ENCODE measurements around the gene UBL7.

The UBL7 gene

DNA sequence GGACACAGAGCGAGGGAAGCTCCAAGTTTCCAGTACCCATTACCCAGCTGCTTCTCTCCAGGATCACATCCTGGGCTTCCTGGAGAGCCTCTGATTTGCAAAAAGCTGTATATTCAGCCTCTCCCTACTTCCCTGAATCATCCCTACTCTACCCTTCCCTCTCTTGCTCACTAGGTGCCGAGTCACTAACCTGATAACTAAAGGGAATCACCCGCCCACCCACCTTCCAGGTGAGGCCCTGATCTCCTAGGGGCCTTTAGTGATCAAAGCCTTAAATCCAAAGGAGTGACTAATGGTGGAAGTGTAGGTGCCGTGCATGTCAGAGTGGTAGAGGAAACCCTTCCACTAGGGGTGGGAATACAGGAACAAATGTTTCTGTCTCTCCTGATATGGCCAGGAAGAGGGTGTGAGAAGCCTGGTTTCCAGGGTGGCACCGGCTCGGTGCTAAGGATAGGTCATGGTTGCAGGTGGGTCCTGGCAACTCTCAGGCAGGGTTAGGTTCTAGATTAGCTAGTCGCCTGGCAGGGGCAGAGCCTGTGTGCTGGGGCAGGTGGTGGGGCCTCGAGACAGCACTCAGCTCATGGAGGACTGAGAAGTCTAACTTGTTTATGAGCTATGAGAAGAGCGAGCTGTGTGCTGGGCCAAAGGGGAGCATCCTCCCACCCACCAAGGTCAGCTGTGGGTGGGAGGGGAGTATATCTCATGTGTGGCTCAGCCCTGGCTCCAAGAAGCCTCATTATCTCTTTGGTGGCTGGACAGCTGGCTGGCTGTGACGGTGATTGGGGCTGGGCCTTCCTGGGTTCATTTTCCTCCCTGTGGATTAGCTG is 37.3 kb downstream of the UBL7 start:
- H3K36me3 ChIP-seq (ENCODE audit: control insufficient read depth, insufficient read depth, low read length): no peaks in the 10 kb centered on the region
- H3K4me1 ChIP-seq (ENCODE audit: control insufficient read depth, insufficient read depth, low read length): peaks cover 6% of the 10 kb centered on the region
- H3K4me3 ChIP-seq (ENCODE audit: low read length): no peak overlapping the region
- no peaks in the 10 kb centered on the region for H3K9me3 ChIP-seq (ENCODE audit: control insufficient read depth, low read length)
- H3K27me3 ChIP-seq (ENCODE audit: control insufficient read depth, insufficient read depth, low read length): no peaks in the 10 kb centered on the region
- no peak overlapping the region for H3K9ac ChIP-seq (ENCODE audit: low read length)

DNA sequence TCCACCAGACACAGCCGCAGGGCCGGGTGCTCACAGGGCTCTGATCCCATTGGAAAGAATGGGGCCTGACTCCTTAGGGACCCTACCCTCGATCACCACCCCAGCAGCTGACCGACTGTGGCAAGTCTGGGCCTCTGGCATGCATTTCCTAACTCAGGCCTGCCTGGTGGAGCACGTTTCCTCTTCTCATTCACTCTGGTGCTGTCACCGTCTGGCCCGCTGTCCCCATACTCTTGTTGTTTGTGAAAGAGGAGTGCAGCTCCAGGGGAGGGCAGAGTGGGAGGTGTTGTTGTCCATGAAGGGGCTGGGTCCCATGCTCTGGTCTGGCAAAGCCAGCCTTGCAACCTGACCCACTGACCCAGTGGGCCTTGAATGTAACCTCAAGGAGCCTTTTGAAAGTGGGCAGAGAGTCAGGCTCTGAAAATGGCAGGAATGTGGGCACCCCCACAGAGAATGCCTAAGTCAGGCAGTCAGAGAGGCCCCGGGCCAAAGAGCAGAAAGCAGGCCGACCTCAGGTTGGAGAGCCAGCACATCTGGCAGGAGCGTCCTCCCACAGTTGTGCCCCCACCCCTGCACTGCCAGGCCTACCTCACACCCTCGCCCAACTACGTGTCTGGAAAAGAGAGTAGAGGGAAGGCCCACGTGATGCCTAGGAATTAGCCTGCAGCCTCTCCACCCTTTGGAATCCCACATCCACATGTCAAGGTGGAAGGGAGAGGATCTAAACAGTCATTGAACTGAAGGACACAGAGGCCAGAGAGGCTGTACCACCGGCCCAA is 38.1 kb downstream of the UBL7 start:
- H3K36me3 ChIP-seq (ENCODE audit: control insufficient read depth, insufficient read depth, low read length): no peaks in the 10 kb centered on the region
- no peak overlapping the region for H3K4me3 ChIP-seq (ENCODE audit: low read length)
- H3K9ac ChIP-seq (ENCODE audit: low read length): no peak overlapping the region
- no peaks in the 10 kb centered on the region for H3K27me3 ChIP-seq (ENCODE audit: control insufficient read depth, insufficient read depth, low read length)
- peaks cover 9% of the 10 kb centered on the region for H3K4me1 ChIP-seq (ENCODE audit: control insufficient read depth, insufficient read depth, low read length)
- no peaks in the 10 kb centered on the region for H3K9me3 ChIP-seq (ENCODE audit: control insufficient read depth, low read length)

DNA sequence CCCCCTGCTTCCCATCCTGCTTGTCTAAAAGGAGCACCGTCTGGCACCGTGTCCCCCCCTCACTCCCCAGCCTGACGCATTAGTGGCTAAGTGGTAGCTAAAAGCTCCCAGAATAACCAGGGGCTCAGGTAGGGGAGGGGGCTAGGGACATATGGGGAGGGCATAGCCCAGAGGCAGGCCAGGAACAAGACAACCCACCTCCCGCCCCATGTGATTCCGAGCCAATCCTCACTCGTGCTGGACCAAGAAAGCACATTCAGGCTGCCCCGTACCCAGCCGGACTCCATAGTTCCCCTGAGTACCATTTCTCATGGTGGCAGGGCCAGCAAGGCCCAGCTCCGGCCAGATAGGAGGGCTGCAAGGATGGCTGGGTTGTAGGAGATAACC is 38.7 kb downstream of the UBL7 start:
- Histone ChIP-seq H3K4me1 (ENCODE audit: control insufficient read depth, insufficient read depth, low read length) (peaks cover 9% of the 10 kb centered on the region), H3K36me3 (ENCODE audit: control insufficient read depth, insufficient read depth, low read length) (no peaks in the 10 kb centered on the region), H3K4me3 (ENCODE audit: low read length) (no peak overlapping the region), H3K9me3 (ENCODE audit: control insufficient read depth, low read length) (no peaks in the 10 kb centered on the region), H3K27me3 (ENCODE audit: control insufficient read depth, insufficient read depth, low read length) (no peaks in the 10 kb centered on the region), H3K9ac (ENCODE audit: low read length) (no peak overlapping the region)

DNA sequence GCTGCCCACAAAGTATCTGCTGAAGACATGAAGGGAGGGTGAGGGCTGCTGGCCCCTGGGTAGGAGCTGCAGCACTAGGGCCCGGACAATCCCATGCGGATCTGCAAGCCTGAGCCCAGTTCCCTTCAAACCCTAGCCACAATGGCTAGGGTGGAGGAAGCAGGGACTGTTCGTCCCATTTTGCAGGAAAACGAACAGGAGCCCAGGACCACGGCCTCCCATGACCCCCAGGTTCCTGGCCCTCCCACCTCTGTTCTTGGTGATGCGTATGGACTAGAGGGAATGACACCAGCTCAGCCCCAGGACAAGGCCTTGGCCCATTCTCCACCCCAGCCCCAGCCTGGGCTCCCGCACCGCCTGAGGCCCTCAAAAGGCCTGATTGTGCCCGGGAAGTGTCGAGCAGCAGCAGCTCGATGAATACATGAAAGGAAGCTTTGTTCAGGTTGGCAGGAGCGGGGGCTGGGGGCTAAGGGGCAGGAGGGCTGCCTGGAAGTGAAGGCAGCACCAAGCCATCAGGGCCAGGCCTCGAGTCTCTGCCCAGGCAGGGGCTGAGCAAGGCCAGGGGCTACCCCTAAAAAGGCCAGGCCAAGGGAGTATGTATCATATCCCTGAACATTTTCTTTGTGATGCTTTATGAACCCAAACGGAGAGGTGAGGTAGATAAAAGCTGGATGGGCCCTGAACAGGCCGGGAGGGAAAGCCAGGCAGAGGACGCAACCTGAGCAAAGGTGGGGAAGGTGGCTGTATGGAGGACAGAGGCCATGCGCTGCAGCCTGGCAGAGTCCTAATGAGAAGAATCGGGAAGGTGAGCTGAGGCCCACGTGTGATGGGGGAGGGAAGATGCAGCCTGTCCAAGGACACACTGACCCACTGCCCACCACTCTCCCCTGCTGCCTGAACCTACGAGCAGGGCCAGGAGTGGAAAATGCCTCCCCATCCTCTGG is 39.4 kb downstream of the UBL7 start:
- no peaks in the 10 kb centered on the region for H3K27me3 ChIP-seq (ENCODE audit: control insufficient read depth, insufficient read depth, low read length)
- peaks cover 9% of the 10 kb centered on the region for H3K4me1 ChIP-seq (ENCODE audit: control insufficient read depth, insufficient read depth, low read length)
- H3K9me3 ChIP-seq (ENCODE audit: control insufficient read depth, low read length): no peaks in the 10 kb centered on the region
- no peaks in the 10 kb centered on the region for H3K36me3 ChIP-seq (ENCODE audit: control insufficient read depth, insufficient read depth, low read length)
- H3K4me3 ChIP-seq (ENCODE audit: low read length): no peak overlapping the region
- no peak overlapping the region for H3K9ac ChIP-seq (ENCODE audit: low read length)

GRCh38 chr15:74420193-74420905 is 40.6 kb downstream of the UBL7 start:
- Histone ChIP-seq H3K4me1 (ENCODE audit: control insufficient read depth, insufficient read depth, low read length) (peaks cover 9% of the 10 kb centered on the region), H3K27me3 (ENCODE audit: control insufficient read depth, insufficient read depth, low read length) (no peaks in the 10 kb centered on the region), H3K9ac (ENCODE audit: low read length) (no peak overlapping the region), H3K36me3 (ENCODE audit: control insufficient read depth, insufficient read depth, low read length) (no peaks in the 10 kb centered on the region), H3K9me3 (ENCODE audit: control insufficient read depth, low read length) (no peaks in the 10 kb centered on the region), H3K4me3 (ENCODE audit: low read length) (no peak overlapping the region)

GRCh38 chr15:74419432-74419831 is 41.5 kb downstream of the UBL7 start:
- Histone ChIP-seq H3K9ac (ENCODE audit: low read length) (no peak overlapping the region), H3K4me1 (ENCODE audit: control insufficient read depth, insufficient read depth, low read length) (peaks cover 9% of the 10 kb centered on the region), H3K4me3 (ENCODE audit: low read length) (no peak overlapping the region), H3K36me3 (ENCODE audit: control insufficient read depth, insufficient read depth, low read length) (no peaks in the 10 kb centered on the region), H3K27me3 (ENCODE audit: control insufficient read depth, insufficient read depth, low read length) (no peaks in the 10 kb centered on the region), H3K9me3 (ENCODE audit: control insufficient read depth, low read length) (no peaks in the 10 kb centered on the region)

DNA sequence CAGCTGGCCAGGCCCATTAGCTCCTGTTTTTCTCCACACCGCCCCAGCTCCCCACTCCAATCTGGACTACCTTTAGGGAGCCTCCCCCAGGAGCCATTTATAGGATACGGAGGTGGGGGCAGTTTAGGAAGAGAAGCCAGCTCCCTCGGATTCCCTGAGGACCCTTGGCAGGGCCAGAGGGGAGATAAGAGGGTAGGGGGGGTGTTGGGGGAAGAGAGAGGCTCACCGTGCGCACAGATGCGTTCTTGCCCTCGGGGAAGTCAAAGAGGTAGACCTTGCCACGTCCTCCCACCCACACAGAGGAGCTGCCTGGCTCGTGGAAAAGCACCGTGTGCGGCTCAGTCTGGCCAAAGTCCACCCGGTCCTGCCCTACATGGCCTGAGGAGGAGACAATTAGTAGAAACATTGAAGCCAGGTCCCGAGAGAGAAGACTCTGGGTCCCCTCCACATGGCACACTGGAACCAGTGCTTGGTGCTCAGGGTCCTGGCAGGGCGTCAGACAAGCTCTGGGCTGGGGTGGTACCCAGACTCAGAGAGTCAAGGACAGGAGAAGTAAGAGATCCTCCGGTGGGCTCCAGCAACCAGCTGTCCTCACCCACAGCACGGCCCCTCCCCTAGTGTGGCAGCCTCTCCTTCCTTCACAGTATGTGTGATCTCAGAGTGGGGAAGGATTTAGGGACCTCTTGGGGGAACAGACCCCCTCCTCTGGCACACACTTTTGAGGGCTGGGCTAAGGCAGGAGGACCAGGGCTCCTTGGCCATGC is 42.2 kb downstream of the UBL7 start:
- Histone ChIP-seq H3K9ac (ENCODE audit: low read length) (no peak overlapping the region), H3K4me3 (ENCODE audit: low read length) (no peak overlapping the region), H3K36me3 (ENCODE audit: control insufficient read depth, insufficient read depth, low read length) (no peaks in the 10 kb centered on the region), H3K9me3 (ENCODE audit: control insufficient read depth, low read length) (no peaks in the 10 kb centered on the region), H3K27me3 (ENCODE audit: control insufficient read depth, insufficient read depth, low read length) (no peaks in the 10 kb centered on the region), H3K4me1 (ENCODE audit: control insufficient read depth, insufficient read depth, low read length) (peaks cover 9% of the 10 kb centered on the region)

DNA sequence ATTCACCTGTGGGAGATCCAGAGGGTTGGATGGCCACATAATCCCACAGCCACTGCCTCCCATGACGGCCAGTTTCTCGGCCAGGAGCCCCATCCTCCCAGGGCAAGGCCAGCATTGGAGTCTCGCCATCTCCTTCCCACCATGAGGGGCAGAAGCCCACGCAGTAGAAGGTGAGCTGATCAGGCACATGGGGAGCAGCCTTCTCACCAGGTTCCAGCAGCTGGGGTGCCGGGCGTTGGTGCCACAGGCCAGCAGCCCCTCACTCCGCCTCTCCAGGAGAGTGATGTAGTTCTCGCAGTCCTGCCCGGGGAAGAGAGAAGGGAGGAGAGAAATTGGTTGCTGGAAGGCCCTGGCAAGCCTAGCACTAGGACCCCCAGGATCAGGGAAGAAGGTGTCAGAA is 43.3 kb downstream of the UBL7 start:
- Histone ChIP-seq H3K9ac (ENCODE audit: low read length) (no peak overlapping the region), H3K9me3 (ENCODE audit: control insufficient read depth, low read length) (no peaks in the 10 kb centered on the region), H3K4me3 (ENCODE audit: low read length) (no peak overlapping the region), H3K4me1 (ENCODE audit: control insufficient read depth, insufficient read depth, low read length) (peaks cover 9% of the 10 kb centered on the region), H3K36me3 (ENCODE audit: control insufficient read depth, insufficient read depth, low read length) (no peaks in the 10 kb centered on the region), H3K27me3 (ENCODE audit: control insufficient read depth, insufficient read depth, low read length) (no peaks in the 10 kb centered on the region)

DNA sequence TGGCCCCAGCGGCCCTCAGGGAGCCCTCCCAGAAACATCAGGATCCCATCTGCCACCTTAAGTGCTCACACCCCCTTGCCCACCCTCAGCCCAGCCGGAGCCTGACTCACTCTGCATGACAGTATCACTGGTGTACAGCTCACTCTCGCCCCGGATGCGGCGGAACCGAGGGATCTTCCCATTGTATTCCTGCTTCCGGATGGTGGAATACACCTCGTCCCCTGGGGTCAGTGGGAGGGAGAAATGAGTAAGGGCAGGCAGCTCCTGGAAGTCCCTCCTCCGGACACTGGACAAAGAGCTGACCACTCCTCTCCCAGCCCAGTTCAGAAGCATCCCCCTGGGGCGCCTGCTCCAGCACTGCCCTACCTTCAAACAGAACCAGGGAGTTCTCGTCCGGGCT is 43.7 kb downstream of the UBL7 start:
- no peaks in the 10 kb centered on the region for H3K9me3 ChIP-seq (ENCODE audit: control insufficient read depth, low read length)
- no peaks in the 10 kb centered on the region for H3K36me3 ChIP-seq (ENCODE audit: control insufficient read depth, insufficient read depth, low read length)
- H3K4me1 ChIP-seq (ENCODE audit: control insufficient read depth, insufficient read depth, low read length): peaks cover 9% of the 10 kb centered on the region

GRCh38 chr15:74415966-74416916 is 44.7 kb downstream of the UBL7 start:
- H3K36me3 ChIP-seq (ENCODE audit: control insufficient read depth, insufficient read depth, low read length): no peaks in the 10 kb centered on the region
- H3K9me3 ChIP-seq (ENCODE audit: control insufficient read depth, low read length): no peaks in the 10 kb centered on the region
- H3K4me1 ChIP-seq (ENCODE audit: control insufficient read depth, insufficient read depth, low read length): peaks cover 9% of the 10 kb centered on the region
- no peak overlapping the region for H3K4me3 ChIP-seq (ENCODE audit: low read length)
- no peaks in the 10 kb centered on the region for H3K27me3 ChIP-seq (ENCODE audit: control insufficient read depth, insufficient read depth, low read length)
- no peak overlapping the region for H3K9ac ChIP-seq (ENCODE audit: low read length)

More for the DNA sequence above, 43.7 kb downstream of the UBL7 start:
- Histone ChIP-seq H3K4me3 (ENCODE audit: low read length) (no peak overlapping the region), H3K27me3 (ENCODE audit: control insufficient read depth, insufficient read depth, low read length) (no peaks in the 10 kb centered on the region), H3K9ac (ENCODE audit: low read length) (no peak overlapping the region)

Data from mucosa of stomach (tissue), 1 donor.